Measurements from ENCODE around the gene NDUFA8. TPM values are rescaled to one million over a fixed set of nuclear protein-coding genes. Genes with fewer than 3 reads are reported as not detected.

Gene NDUFA8
- total and polyA plus RNA-seq, 10 of the 15 experiments (the other 5 are each of a cell fraction or from before 2014, with no cell fraction given): 44.9 to 159 (median 90.8) TPM

GRCh38 chr9:122133263-122133983 is 26.2 kb downstream of the NDUFA8 start:
- H3K4me3 ChIP-seq: no peak overlapping the region
- no peaks in the 10 kb centered on the region for H3K36me3 ChIP-seq (ENCODE audit: control insufficient read depth in 2 of 2, insufficient read depth in 2 of 2, low read length in 1 of 2)
- no peak overlapping the region for H3K4me2 ChIP-seq (ENCODE audit: control insufficient read depth, insufficient read depth)
- no peak overlapping the region for H3K9ac ChIP-seq (ENCODE audit: control insufficient read depth, insufficient read depth, low read length)
- intact Hi-C loops (cut with micrococcal nuclease; ENCODE audit: unreplicated experiment): no loop called here
- SMC1A ChIA-PET (ENCODE audit: uncharacterized antibody, unreplicated experiment): no interaction called here
- no TSS peak for BruUV-seq (replicated peaks)
- H3K4me1 ChIP-seq (ENCODE audit: control insufficient read depth, insufficient read depth, low read length): no peaks in the 10 kb centered on the region
- H3K9me3 ChIP-seq (replicated peaks; ENCODE audit: control insufficient read depth, insufficient read depth, low read length): no peaks in the 10 kb centered on the region
- H3K27me3 ChIP-seq (replicated peaks in 1 of 2; ENCODE audit: control insufficient read depth in 2 of 2, insufficient read depth in 2 of 2, low read length in 1 of 2): peaks cover 0 to 2% of the 10 kb centered on the region in 2 experiments; a peak in 2 of 4 replicates
- RAD21 ChIA-PET (ENCODE audit: unreplicated experiment): no interaction called here
- POLR2A ChIA-PET: no interaction called here
- no peak for TF ChIP-seq SRF (IDR thresholded peaks at IDR 0.05; ENCODE audit: low read depth in 2 of 2, low read length in 2 of 2)
- no peak for TF ChIP-seq SIN3A (IDR thresholded peaks at IDR 0.05; ENCODE audit: low read depth, low read length)
- no peak for TF ChIP-seq KLF5 (IDR thresholded peaks at IDR 0.05; ENCODE audit: partially characterized antibody)
- TF ChIP-seq MTA3 (IDR thresholded peaks at IDR 0.05; ENCODE audit: borderline replicate concordance, low read length): no peak
- no peak for TF ChIP-seq IKZF2 (IDR thresholded peaks at IDR 0.05)
- no peak for TF ChIP-seq IRF4 (IDR thresholded peaks at IDR 0.05; ENCODE audit: low read depth, low read length)
- no peak for TF ChIP-seq TCF3 (IDR thresholded peaks at IDR 0.05; ENCODE audit: borderline replicate concordance, insufficient read depth, low read depth, low read length)
- no peak for TF ChIP-seq TARDBP (IDR thresholded peaks at IDR 0.05; ENCODE audit: borderline replicate concordance)
- TF ChIP-seq CEBPB (IDR thresholded peaks at IDR 0.05; ENCODE audit: borderline replicate concordance in 1 of 2, low read depth in 2 of 2, low read length in 2 of 2): no peak
- TF ChIP-seq SIX5 (IDR thresholded peaks at IDR 0.05; ENCODE audit: low read depth, low read length, severe bottlenecking): no peak
- TF ChIP-seq SPI1 (IDR thresholded peaks at IDR 0.05; ENCODE audit: borderline replicate concordance, insufficient read depth, low read depth, low read length): no peak
- 42% methylated on average over 12 of the region's 12 CpGs for WGBS (ENCODE audit: insufficient coverage, insufficient replicate concordance, low lambda C conversion rate, missing lambda C conversion rate)
- CTCF ChIA-PET: interaction anchor here (0.6 to 1.8 kb wide), 6 partner anchors 9 to 54 kb away, joined by 3 to 8 read pairs (median 4); no protein-coding TSS in a partner anchor
- ATAC-seq (no peak), DNase-seq (ENCODE audit: low read depth, low spot score) (no peak), FAIRE-seq (no peak)
- no peak overlapping the region for H2AFZ ChIP-seq (ENCODE audit: control insufficient read depth, low read depth, low read length)
- in situ Hi-C loops (cut with MboI): no loop called here
- H3K79me2 ChIP-seq (ENCODE audit: control insufficient read depth, insufficient read depth, low read length): no peaks in the 10 kb centered on the region
- no peaks in the 10 kb centered on the region for H4K20me1 ChIP-seq (ENCODE audit: control insufficient read depth, insufficient read depth)
- no peak overlapping the region for H3K27ac ChIP-seq (ENCODE audit: control insufficient read depth, insufficient read depth)

Data from GM12878 (cell line).